ENCODE data around the gene HIVEP1. TPM values are rescaled to one million over a fixed set of nuclear protein-coding genes. Genes with fewer than 3 reads are reported as not detected.
A peak's percentile ranks its signal among the peaks of the same experiment; 100 is the strongest.

Gene HIVEP1
- total and polyA plus RNA-seq, 2 of the 13 experiments (the other 11 are each of a cell fraction or from before 2014, with no cell fraction given): 7.4 to 9.9 TPM

DNA sequence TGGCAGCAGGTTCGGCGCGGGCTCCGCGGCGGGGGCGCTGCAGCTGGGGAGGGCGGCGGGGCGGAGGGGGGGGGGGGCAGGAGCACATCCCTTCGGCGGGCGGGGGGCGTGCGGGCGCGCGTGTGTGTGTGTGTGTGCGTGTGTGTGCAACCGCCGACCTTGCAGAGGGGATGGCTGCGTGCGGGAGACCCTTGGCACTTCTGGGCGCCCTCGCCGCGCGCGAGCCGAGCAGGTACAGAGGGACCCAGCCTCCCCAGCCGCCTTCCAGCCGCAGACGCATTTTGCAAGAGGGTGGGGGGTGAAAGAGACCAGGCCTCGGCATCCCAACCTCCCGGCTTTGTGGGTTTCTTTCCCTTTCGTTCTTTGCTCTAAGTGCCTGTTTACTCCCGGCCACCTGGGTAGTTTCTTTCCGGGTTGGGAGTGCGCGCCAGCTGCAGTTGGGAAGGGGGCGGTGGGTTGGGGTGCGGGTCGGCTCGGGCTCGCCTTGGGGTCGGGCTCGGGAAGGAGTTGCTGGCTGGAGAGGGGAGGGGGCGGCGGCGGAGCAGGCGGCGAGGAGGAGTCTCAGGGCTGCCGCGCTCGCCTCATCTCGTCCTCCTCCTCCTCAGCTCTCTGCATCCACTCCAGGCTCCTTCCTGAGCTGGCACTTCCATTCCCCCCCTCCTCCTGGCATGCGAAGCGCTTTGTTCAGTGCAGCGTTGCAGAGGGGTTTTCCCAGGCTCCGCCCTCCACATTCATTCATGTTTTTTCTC lies 620 bp downstream of the HIVEP1 start (continued):
- TF ChIP-seq, protein P1, sequence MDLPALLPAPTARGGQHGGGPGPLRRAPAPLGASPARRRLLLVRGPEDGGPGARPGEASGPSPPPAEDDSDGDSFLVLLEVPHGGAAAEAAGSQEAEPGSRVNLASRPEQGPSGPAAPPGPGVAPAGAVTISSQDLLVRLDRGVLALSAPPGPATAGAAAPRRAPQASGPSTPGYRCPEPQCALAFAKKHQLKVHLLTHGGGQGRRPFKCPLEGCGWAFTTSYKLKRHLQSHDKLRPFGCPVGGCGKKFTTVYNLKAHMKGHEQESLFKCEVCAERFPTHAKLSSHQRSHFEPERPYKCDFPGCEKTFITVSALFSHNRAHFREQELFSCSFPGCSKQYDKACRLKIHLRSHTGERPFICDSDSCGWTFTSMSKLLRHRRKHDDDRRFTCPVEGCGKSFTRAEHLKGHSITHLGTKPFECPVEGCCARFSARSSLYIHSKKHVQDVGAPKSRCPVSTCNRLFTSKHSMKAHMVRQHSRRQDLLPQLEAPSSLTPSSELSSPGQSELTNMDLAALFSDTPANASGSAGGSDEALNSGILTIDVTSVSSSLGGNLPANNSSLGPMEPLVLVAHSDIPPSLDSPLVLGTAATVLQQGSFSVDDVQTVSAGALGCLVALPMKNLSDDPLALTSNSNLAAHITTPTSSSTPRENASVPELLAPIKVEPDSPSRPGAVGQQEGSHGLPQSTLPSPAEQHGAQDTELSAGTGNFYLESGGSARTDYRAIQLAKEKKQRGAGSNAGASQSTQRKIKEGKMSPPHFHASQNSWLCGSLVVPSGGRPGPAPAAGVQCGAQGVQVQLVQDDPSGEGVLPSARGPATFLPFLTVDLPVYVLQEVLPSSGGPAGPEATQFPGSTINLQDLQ (CRISPR knock-in tag; IDR thresholded peaks at IDR 0.05): no peak
- TF ChIP-seq, protein P2, sequence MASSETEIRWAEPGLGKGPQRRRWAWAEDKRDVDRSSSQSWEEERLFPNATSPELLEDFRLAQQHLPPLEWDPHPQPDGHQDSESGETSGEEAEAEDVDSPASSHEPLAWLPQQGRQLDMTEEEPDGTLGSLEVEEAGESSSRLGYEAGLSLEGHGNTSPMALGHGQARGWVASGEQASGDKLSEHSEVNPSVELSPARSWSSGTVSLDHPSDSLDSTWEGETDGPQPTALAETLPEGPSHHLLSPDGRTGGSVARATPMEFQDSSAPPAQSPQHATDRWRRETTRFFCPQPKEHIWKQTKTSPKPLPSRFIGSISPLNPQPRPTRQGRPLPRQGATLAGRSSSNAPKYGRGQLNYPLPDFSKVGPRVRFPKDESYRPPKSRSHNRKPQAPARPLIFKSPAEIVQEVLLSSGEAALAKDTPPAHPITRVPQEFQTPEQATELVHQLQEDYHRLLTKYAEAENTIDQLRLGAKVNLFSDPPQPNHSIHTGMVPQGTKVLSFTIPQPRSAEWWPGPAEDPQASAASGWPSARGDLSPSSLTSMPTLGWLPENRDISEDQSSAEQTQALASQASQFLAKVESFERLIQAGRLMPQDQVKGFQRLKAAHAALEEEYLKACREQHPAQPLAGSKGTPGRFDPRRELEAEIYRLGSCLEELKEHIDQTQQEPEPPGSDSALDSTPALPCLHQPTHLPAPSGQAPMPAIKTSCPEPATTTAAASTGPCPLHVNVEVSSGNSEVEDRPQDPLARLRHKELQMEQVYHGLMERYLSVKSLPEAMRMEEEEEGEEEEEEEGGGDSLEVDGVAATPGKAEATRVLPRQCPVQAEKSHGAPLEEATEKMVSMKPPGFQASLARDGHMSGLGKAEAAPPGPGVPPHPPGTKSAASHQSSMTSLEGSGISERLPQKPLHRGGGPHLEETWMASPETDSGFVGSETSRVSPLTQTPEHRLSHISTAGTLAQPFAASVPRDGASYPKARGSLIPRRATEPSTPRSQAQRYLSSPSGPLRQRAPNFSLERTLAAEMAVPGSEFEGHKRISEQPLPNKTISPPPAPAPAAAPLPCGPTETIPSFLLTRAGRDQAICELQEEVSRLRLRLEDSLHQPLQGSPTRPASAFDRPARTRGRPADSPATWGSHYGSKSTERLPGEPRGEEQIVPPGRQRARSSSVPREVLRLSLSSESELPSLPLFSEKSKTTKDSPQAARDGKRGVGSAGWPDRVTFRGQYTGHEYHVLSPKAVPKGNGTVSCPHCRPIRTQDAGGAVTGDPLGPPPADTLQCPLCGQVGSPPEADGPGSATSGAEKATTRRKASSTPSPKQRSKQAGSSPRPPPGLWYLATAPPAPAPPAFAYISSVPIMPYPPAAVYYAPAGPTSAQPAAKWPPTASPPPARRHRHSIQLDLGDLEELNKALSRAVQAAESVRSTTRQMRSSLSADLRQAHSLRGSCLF (CRISPR knock-in tag; IDR thresholded peaks at IDR 0.05; ENCODE audit: borderline replicate concordance): no peak
- TF ChIP-seq, protein P3, sequence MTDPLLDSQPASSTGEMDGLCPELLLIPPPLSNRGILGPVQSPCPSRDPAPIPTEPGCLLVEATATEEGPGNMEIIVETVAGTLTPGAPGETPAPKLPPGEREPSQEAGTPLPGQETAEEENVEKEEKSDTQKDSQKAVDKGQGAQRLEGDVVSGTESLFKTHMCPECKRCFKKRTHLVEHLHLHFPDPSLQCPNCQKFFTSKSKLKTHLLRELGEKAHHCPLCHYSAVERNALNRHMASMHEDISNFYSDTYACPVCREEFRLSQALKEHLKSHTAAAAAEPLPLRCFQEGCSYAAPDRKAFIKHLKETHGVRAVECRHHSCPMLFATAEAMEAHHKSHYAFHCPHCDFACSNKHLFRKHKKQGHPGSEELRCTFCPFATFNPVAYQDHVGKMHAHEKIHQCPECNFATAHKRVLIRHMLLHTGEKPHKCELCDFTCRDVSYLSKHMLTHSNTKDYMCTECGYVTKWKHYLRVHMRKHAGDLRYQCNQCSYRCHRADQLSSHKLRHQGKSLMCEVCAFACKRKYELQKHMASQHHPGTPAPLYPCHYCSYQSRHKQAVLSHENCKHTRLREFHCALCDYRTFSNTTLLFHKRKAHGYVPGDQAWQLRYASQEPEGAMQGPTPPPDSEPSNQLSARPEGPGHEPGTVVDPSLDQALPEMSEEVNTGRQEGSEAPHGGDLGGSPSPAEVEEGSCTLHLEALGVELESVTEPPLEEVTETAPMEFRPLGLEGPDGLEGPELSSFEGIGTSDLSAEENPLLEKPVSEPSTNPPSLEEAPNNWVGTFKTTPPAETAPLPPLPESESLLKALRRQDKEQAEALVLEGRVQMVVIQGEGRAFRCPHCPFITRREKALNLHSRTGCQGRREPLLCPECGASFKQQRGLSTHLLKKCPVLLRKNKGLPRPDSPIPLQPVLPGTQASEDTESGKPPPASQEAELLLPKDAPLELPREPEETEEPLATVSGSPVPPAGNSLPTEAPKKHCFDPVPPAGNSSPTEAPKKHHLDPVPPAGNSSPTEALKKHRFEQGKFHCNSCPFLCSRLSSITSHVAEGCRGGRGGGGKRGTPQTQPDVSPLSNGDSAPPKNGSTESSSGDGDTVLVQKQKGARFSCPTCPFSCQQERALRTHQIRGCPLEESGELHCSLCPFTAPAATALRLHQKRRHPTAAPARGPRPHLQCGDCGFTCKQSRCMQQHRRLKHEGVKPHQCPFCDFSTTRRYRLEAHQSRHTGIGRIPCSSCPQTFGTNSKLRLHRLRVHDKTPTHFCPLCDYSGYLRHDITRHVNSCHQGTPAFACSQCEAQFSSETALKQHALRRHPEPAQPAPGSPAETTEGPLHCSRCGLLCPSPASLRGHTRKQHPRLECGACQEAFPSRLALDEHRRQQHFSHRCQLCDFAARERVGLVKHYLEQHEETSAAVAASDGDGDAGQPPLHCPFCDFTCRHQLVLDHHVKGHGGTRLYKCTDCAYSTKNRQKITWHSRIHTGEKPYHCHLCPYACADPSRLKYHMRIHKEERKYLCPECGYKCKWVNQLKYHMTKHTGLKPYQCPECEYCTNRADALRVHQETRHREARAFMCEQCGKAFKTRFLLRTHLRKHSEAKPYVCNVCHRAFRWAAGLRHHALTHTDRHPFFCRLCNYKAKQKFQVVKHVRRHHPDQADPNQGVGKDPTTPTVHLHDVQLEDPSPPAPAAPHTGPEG (CRISPR knock-in tag; IDR thresholded peaks at IDR 0.05): no peak
- TF ChIP-seq ZSCAN31 (CRISPR knock-in tag; IDR thresholded peaks at IDR 0.05; ENCODE audit: low read depth): no peak
- no peak for TF ChIP-seq STAG1 (CRISPR knock-in tag; IDR thresholded peaks at IDR 0.05)
- TF ChIP-seq JUN (CRISPR knock-in tag; IDR thresholded peaks at IDR 0.05): no peak
- no peak for TF ChIP-seq ZNF44 (CRISPR knock-in tag; IDR thresholded peaks at IDR 0.05)
- TF ChIP-seq FOXK1 (CRISPR knock-in tag; IDR thresholded peaks at IDR 0.05; ENCODE audit: borderline replicate concordance, low read depth): no peak
- TF ChIP-seq KLF16 (CRISPR knock-in tag; IDR thresholded peaks at IDR 0.05): peak in 1 of 2 experiments; percentile 26; a peak in 1 of 4 replicates
- TF ChIP-seq, protein P4, sequence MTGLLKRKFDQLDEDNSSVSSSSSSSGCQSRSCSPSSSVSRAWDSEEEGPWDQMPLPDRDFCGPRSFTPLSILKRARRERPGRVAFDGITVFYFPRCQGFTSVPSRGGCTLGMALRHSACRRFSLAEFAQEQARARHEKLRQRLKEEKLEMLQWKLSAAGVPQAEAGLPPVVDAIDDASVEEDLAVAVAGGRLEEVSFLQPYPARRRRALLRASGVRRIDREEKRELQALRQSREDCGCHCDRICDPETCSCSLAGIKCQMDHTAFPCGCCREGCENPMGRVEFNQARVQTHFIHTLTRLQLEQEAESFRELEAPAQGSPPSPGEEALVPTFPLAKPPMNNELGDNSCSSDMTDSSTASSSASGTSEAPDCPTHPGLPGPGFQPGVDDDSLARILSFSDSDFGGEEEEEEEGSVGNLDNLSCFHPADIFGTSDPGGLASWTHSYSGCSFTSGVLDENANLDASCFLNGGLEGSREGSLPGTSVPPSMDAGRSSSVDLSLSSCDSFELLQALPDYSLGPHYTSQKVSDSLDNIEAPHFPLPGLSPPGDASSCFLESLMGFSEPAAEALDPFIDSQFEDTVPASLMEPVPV (CRISPR knock-in tag; IDR thresholded peaks at IDR 0.05): peak; percentile 34; the same call in 1 of the 2 replicates
- no peak for TF ChIP-seq NR1H2 (CRISPR knock-in tag; IDR thresholded peaks at IDR 0.05; ENCODE audit: borderline replicate concordance, low read depth)
- TF ChIP-seq ZNF670 (CRISPR knock-in tag; IDR thresholded peaks at IDR 0.05; ENCODE audit: borderline replicate concordance): no peak
- TF ChIP-seq MED13 (CRISPR knock-in tag; IDR thresholded peaks at IDR 0.05): no peak

All from HepG2 (cell line).